ENCODE measurements around the gene RASGRP4.

Gene RASGRP4

DNA sequence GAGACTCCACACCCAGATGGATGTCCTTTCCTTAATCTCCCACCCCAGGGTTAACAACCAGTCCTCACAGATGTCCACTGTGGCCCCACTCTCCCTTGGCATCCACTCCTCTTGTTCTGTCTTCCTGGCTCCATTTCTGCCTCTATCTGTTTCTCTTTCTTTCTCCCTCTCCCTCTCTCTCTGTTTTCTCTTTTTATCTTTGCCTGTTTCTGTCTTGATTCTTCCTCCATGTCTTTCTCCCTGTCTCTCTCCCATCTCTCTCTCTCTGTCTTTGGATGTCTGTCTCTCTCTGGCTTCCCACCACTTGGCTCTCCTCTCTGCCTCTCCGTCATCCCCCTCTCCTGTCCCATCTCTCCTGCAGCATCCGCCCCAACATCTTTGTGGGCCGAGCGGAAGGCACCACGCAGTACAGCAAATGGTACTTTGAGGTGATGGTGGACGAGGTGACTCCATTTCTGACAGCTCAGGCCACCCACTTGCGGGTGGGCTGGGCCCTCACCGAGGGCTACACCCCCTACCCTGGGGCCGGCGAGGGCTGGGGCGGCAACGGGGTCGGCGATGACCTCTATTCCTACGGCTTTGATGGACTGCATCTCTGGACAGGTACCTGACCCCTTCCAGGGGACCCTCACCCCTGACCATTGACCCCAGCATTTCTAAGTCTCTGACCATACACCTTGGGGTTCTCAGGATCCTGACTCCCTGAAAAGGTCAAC lies 31.8 kb upstream of the RASGRP4 start:
- no peak overlapping the region for H2AFZ ChIP-seq (ENCODE audit: low read length)

GRCh38 chr19:38457202-38457601 lies 31.2 kb upstream of the RASGRP4 start:
- Histone ChIP-seq H3K23ac (ENCODE audit: low read depth, low read length, poor library complexity) (no peak overlapping the region), H3K4me1 (ENCODE audit: control insufficient read depth in 2 of 2, insufficient read depth in 1 of 2, low read depth in 1 of 2, low read length in 2 of 2) (no peaks in the 10 kb centered on the region), H3K18ac (ENCODE audit: low read length) (no peak overlapping the region), H3K4me2 (ENCODE audit: insufficient read depth, low read length, poor library complexity, severe bottlenecking) (no peak overlapping the region), H3K4ac (ENCODE audit: low read length) (no peak overlapping the region), H2AK5ac (ENCODE audit: low read depth, low read length) (no peak overlapping the region), H3K9ac (ENCODE audit: low read depth, low read length, poor library complexity) (no peak overlapping the region), H3K9me3 (replicated peaks in 1 of 2; ENCODE audit: control insufficient read depth in 2 of 2, insufficient read depth in 1 of 2, low read depth in 1 of 2, low read length in 2 of 2) (no peaks in the 10 kb centered on the region), H2AFZ (ENCODE audit: low read length) (no peak overlapping the region), H3K36me3 (replicated peaks in 1 of 2; ENCODE audit: control insufficient read depth in 2 of 2, insufficient read depth in 2 of 2, low read length in 2 of 2) (no peaks in the 10 kb centered on the region), H3K79me1 (ENCODE audit: low read depth, low read length) (no peaks in the 10 kb centered on the region), H2BK15ac (ENCODE audit: low read length) (no peak overlapping the region), H3K14ac (ENCODE audit: low read length) (no peak overlapping the region), H2BK120ac (ENCODE audit: low read depth, low read length) (no peak overlapping the region), H4K91ac (ENCODE audit: low read depth, low read length, poor library complexity) (no peak overlapping the region), H2BK5ac (ENCODE audit: low read length) (no peak overlapping the region), H2BK12ac (ENCODE audit: low read length) (no peak overlapping the region), H4K8ac (ENCODE audit: low read depth, low read length) (no peak overlapping the region), H3K4me3 (ENCODE audit: low read length in 2 of 2) (no peak overlapping the region), H3K27ac (replicated peaks; ENCODE audit: low read length) (no peak overlapping the region), H3K27me3 (ENCODE audit: control insufficient read depth in 3 of 3, insufficient read depth in 3 of 3, low read depth in 1 of 3, low read length in 3 of 3) (no peaks in the 10 kb centered on the region)
- no peak for DNase-seq (ENCODE audit: low spot score)
- WGBS, 2 donors (ENCODE audit: extremely low coverage in 2 of 2, insufficient read length in 2 of 2, insufficient replicate concordance in 1 of 2) = no CpG with 5 or more reads among the region's 5 CpGs

More for the DNA sequence above, 31.8 kb upstream of the RASGRP4 start:
- Histone ChIP-seq H2BK120ac (ENCODE audit: low read depth, low read length) (no peak overlapping the region), H3K4me1 (ENCODE audit: control insufficient read depth in 2 of 2, insufficient read depth in 1 of 2, low read depth in 1 of 2, low read length in 2 of 2) (no peaks in the 10 kb centered on the region), H3K36me3 (replicated peaks in 1 of 2; ENCODE audit: control insufficient read depth in 2 of 2, insufficient read depth in 2 of 2, low read length in 2 of 2) (no peaks in the 10 kb centered on the region), H3K4me3 (ENCODE audit: low read length in 2 of 2) (no peak overlapping the region), H3K9me3 (replicated peaks in 1 of 2; ENCODE audit: control insufficient read depth in 2 of 2, insufficient read depth in 1 of 2, low read depth in 1 of 2, low read length in 2 of 2) (no peaks in the 10 kb centered on the region), H4K8ac (ENCODE audit: low read depth, low read length) (no peak overlapping the region), H3K23ac (ENCODE audit: low read depth, low read length, poor library complexity) (no peak overlapping the region), H3K18ac (ENCODE audit: low read length) (no peak overlapping the region), H2AK5ac (ENCODE audit: low read depth, low read length) (no peak overlapping the region), H3K4ac (ENCODE audit: low read length) (no peak overlapping the region), H3K4me2 (ENCODE audit: insufficient read depth, low read length, poor library complexity, severe bottlenecking) (no peak overlapping the region), H3K79me1 (ENCODE audit: low read depth, low read length) (no peaks in the 10 kb centered on the region), H3K14ac (ENCODE audit: low read length) (no peak overlapping the region), H3K9ac (ENCODE audit: low read depth, low read length, poor library complexity) (no peak overlapping the region), H3K27me3 (ENCODE audit: control insufficient read depth in 3 of 3, insufficient read depth in 3 of 3, low read depth in 1 of 3, low read length in 3 of 3) (no peaks in the 10 kb centered on the region), H2BK12ac (ENCODE audit: low read length) (no peak overlapping the region), H4K91ac (ENCODE audit: low read depth, low read length, poor library complexity) (no peak overlapping the region), H2BK15ac (ENCODE audit: low read length) (no peak overlapping the region), H2BK5ac (ENCODE audit: low read length) (no peak overlapping the region), H3K27ac (replicated peaks; ENCODE audit: low read length) (no peak overlapping the region)
- no CpG with 5 or more reads among the region's 15 CpGs for WGBS, 2 donors (ENCODE audit: extremely low coverage in 2 of 2, insufficient read length in 2 of 2, insufficient replicate concordance in 1 of 2)
- no peak for DNase-seq (ENCODE audit: low spot score)

GRCh38 chr19:38455031-38455430 lies 29.0 kb upstream of the RASGRP4 start:
- Histone ChIP-seq H4K8ac (ENCODE audit: low read depth, low read length) (no peak overlapping the region), H3K27ac (replicated peaks; ENCODE audit: low read length) (no peak overlapping the region), H2BK12ac (ENCODE audit: low read length) (no peak overlapping the region), H3K79me1 (ENCODE audit: low read depth, low read length) (no peaks in the 10 kb centered on the region), H3K9ac (ENCODE audit: low read depth, low read length, poor library complexity) (no peak overlapping the region), H3K18ac (ENCODE audit: low read length) (no peak overlapping the region), H3K4me1 (ENCODE audit: control insufficient read depth in 2 of 2, insufficient read depth in 1 of 2, low read depth in 1 of 2, low read length in 2 of 2) (no peaks in the 10 kb centered on the region), H4K91ac (ENCODE audit: low read depth, low read length, poor library complexity) (no peak overlapping the region), H3K4ac (ENCODE audit: low read length) (no peak overlapping the region), H3K4me2 (ENCODE audit: insufficient read depth, low read length, poor library complexity, severe bottlenecking) (no peak overlapping the region), H3K4me3 (ENCODE audit: low read length in 2 of 2) (no peak overlapping the region), H2AFZ (ENCODE audit: low read length) (no peak overlapping the region), H3K14ac (ENCODE audit: low read length) (no peak overlapping the region), H3K27me3 (ENCODE audit: control insufficient read depth in 3 of 3, insufficient read depth in 3 of 3, low read depth in 1 of 3, low read length in 3 of 3) (no peaks in the 10 kb centered on the region), H3K9me3 (replicated peaks in 1 of 2; ENCODE audit: control insufficient read depth in 2 of 2, insufficient read depth in 1 of 2, low read depth in 1 of 2, low read length in 2 of 2) (no peaks in the 10 kb centered on the region), H2BK15ac (ENCODE audit: low read length) (no peak overlapping the region), H2AK5ac (ENCODE audit: low read depth, low read length) (no peak overlapping the region), H3K23ac (ENCODE audit: low read depth, low read length, poor library complexity) (no peak overlapping the region), H2BK5ac (ENCODE audit: low read length) (no peak overlapping the region), H3K36me3 (replicated peaks in 1 of 2; ENCODE audit: control insufficient read depth in 2 of 2, insufficient read depth in 2 of 2, low read length in 2 of 2) (no peaks in the 10 kb centered on the region), H2BK120ac (ENCODE audit: low read depth, low read length) (no peak overlapping the region)
- no peak for DNase-seq (ENCODE audit: low spot score)
- no CpG with 5 or more reads among the region's 4 CpGs for WGBS, 2 donors (ENCODE audit: extremely low coverage in 2 of 2, insufficient read length in 2 of 2, insufficient replicate concordance in 1 of 2)

- Histone ChIP-seq H3K27ac (replicated peaks; ENCODE audit: low read length) (no peak overlapping the region), H3K9ac (ENCODE audit: low read depth, low read length, poor library complexity) (no peak overlapping the region), H3K36me3 (replicated peaks in 1 of 2; ENCODE audit: control insufficient read depth in 2 of 2, insufficient read depth in 2 of 2, low read length in 2 of 2) (no peaks in the 10 kb centered on the region), H3K79me1 (ENCODE audit: low read depth, low read length) (no peaks in the 10 kb centered on the region), H2BK5ac (ENCODE audit: low read length) (no peak overlapping the region), H2BK120ac (ENCODE audit: low read depth, low read length) (no peak overlapping the region), H2BK15ac (ENCODE audit: low read length) (no peak overlapping the region), H3K18ac (ENCODE audit: low read length) (no peak overlapping the region), H3K14ac (ENCODE audit: low read length) (no peak overlapping the region), H3K4ac (ENCODE audit: low read length) (no peak overlapping the region), H3K9me3 (replicated peaks in 1 of 2; ENCODE audit: control insufficient read depth in 2 of 2, insufficient read depth in 1 of 2, low read depth in 1 of 2, low read length in 2 of 2) (no peaks in the 10 kb centered on the region), H3K27me3 (ENCODE audit: control insufficient read depth in 3 of 3, insufficient read depth in 3 of 3, low read depth in 1 of 3, low read length in 3 of 3) (no peaks in the 10 kb centered on the region), H3K4me3 (ENCODE audit: low read length in 2 of 2) (no peak overlapping the region), H2AK5ac (ENCODE audit: low read depth, low read length) (no peak overlapping the region), H2BK12ac (ENCODE audit: low read length) (no peak overlapping the region), H3K23ac (ENCODE audit: low read depth, low read length, poor library complexity) (no peak overlapping the region), H3K4me1 (ENCODE audit: control insufficient read depth in 2 of 2, insufficient read depth in 1 of 2, low read depth in 1 of 2, low read length in 2 of 2) (no peaks in the 10 kb centered on the region), H3K4me2 (ENCODE audit: insufficient read depth, low read length, poor library complexity, severe bottlenecking) (no peak overlapping the region), H2AFZ (ENCODE audit: low read length) (no peak overlapping the region), H4K91ac (ENCODE audit: low read depth, low read length, poor library complexity) (no peak overlapping the region), H4K8ac (ENCODE audit: low read depth, low read length) (no peak overlapping the region)
- DNase-seq (ENCODE audit: low spot score) = no peak
- WGBS, 2 donors (ENCODE audit: extremely low coverage in 2 of 2, insufficient read length in 2 of 2, insufficient replicate concordance in 1 of 2) = no CpG with 5 or more reads among the region's 3 CpGs
These were observed 27.6 kb upstream of the RASGRP4 start for GRCh38 chr19:38453596-38453995.

All from neuronal stem cell (in vitro differentiated cells).